ENCODE measurements around the gene FSTL5. TPM values are rescaled to one million over a fixed set of nuclear protein-coding genes. Genes with fewer than 3 reads are reported as not detected.

FSTL5 gene
- total RNA-seq, 2 donors from 2014 or later, result not detected

DNA sequence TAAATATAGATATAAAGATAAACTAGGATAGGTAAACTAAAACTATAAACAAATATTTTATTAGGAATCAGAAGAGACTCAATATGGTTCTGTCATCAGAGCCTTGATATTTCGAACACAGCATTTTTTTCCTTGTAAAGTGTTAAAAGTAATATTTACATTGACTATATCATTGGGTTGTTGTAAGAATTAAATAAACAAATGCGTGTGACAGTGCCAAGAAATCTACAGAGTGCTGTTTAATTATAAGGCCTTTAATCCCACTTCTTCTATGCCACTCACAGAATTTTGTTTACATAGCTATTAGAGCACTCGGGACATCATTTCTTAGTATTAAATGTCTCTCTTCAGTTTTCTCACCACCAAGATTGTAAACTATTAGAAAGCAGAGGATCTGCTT, 807.4 kb downstream of the FSTL5 start:
- Histone ChIP-seq H3K4me1 (no peaks in the 10 kb centered on the region), H3K4me3 (no peak overlapping the region), H3K9me3 (no peaks in the 10 kb centered on the region), H3K27ac (no peak overlapping the region), H3K36me3 (no peaks in the 10 kb centered on the region), H3K27me3 (no peaks in the 10 kb centered on the region)
- TF ChIP-seq, protein P1, sequence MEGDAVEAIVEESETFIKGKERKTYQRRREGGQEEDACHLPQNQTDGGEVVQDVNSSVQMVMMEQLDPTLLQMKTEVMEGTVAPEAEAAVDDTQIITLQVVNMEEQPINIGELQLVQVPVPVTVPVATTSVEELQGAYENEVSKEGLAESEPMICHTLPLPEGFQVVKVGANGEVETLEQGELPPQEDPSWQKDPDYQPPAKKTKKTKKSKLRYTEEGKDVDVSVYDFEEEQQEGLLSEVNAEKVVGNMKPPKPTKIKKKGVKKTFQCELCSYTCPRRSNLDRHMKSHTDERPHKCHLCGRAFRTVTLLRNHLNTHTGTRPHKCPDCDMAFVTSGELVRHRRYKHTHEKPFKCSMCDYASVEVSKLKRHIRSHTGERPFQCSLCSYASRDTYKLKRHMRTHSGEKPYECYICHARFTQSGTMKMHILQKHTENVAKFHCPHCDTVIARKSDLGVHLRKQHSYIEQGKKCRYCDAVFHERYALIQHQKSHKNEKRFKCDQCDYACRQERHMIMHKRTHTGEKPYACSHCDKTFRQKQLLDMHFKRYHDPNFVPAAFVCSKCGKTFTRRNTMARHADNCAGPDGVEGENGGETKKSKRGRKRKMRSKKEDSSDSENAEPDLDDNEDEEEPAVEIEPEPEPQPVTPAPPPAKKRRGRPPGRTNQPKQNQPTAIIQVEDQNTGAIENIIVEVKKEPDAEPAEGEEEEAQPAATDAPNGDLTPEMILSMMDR (IDR thresholded peaks at IDR 0.05), result no peak
- DNase-seq (ENCODE audit: low spot score), result no peak

DNA sequence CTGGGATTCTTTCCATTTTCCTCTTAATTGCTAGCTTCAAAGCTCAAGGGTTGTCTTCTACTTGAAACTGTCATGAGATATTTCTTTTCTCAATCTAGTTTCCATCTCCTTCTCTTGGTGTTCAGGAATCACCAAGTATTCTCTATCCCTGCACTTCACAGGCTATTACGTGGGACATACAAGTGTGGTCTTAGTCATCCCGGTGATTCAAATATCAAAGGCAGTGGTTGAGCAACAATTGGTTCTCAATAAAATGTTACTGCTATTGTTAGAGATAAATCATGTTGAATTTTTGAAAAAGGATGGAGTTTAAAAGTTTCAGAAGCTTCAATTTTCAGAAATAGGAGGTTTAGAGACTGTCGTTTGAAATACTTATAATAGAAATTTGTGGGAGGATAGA, 812.9 kb downstream of the FSTL5 start:
- Histone ChIP-seq H3K4me3 (no peak overlapping the region), H3K27me3 (no peaks in the 10 kb centered on the region), H3K27ac (no peak overlapping the region), H3K36me3 (no peaks in the 10 kb centered on the region), H3K4me1 (no peaks in the 10 kb centered on the region), H3K9me3 (no peaks in the 10 kb centered on the region)
- no peak for DNase-seq (ENCODE audit: low spot score)
- TF ChIP-seq, protein P1 (IDR thresholded peaks at IDR 0.05), result no peak

DNA sequence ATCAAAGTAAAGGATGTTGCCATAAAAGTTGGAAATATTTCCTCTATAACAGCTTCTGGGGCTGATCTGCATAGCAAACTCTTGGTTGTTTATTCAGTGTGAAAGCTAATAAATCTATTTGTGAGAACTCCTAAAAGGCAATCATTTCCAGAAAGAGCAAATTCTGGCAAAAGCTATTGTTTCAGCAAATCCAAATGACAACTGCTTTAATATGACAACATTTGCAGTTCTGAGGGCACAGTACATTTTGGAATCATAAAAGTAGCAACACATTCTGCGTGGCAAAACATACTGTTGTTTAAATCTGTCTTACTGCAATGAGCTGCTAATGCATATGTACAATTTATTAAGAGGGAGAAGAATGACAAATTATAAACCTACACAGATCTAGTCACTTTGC, 818.1 kb downstream of the FSTL5 start:
- Histone ChIP-seq H3K9me3 (no peaks in the 10 kb centered on the region), H3K4me1 (no peaks in the 10 kb centered on the region), H3K36me3 (no peaks in the 10 kb centered on the region), H3K4me3 (no peak overlapping the region), H3K27me3 (no peaks in the 10 kb centered on the region), H3K27ac (no peak overlapping the region)
- TF ChIP-seq, protein P1 (IDR thresholded peaks at IDR 0.05), result no peak
- DNase-seq (ENCODE audit: low spot score), result no peak

DNA sequence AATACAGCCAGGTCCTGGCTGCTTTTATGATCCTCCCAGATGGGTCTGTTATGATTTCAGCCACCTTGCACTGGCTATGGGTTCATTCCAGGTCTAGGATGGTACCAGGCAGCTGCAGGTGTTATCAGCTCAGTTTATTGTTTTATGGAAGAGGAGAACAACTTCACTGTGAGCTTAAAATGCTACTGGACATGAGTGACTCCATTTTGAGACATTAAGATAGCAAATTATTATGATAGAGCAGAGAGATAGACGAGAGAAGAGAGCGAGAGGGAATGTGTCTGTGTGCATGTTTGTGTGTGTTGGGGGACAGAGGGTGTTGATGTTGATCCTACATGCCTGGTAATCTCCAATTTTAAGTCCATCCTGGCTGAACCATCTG, 820.2 kb downstream of the FSTL5 start:
- Histone ChIP-seq H3K27ac (no peak overlapping the region), H3K4me3 (no peak overlapping the region), H3K9me3 (no peaks in the 10 kb centered on the region), H3K36me3 (no peaks in the 10 kb centered on the region), H3K27me3 (no peaks in the 10 kb centered on the region), H3K4me1 (no peaks in the 10 kb centered on the region)
- TF ChIP-seq, protein P1 (IDR thresholded peaks at IDR 0.05), result no peak
- no peak for DNase-seq (ENCODE audit: low spot score)

DNA sequence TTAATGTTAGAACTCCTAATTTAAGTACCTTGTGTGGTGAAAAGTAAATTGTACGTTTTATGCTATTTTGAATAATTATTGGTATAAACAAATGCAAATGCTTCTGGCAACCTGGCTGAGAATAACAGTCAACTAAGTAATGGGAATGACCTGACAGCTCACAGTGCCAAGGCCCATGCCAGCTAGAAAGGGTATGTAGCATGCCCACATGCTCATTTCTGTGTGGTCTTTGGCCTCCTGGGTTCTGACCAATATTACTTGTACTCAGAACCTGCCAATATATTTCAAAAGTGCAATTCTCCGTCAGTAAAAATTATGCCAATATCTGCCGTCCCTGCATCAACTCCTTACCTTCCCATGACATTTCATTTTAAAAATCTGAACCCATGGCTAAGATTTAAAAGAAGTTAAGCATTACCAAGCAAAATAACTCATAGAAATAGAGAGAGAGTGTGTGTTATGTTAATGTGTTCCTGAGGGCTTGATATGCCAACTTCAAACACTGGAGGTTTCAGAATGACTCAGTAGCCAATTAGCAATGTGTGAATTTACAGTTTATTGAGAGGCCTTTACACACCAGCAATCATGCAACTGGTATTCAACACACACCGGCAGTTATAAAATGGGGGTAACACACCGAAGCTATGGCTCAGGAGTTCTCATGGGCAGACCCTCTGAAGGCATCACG, 820.8 kb downstream of the FSTL5 start:
- Histone ChIP-seq H3K4me1 (no peaks in the 10 kb centered on the region), H3K4me3 (no peak overlapping the region), H3K27ac (no peak overlapping the region), H3K27me3 (no peaks in the 10 kb centered on the region), H3K9me3 (no peaks in the 10 kb centered on the region), H3K36me3 (no peaks in the 10 kb centered on the region)
- DNase-seq (ENCODE audit: low spot score), result no peak
- TF ChIP-seq, protein P1 (IDR thresholded peaks at IDR 0.05), result no peak

DNA sequence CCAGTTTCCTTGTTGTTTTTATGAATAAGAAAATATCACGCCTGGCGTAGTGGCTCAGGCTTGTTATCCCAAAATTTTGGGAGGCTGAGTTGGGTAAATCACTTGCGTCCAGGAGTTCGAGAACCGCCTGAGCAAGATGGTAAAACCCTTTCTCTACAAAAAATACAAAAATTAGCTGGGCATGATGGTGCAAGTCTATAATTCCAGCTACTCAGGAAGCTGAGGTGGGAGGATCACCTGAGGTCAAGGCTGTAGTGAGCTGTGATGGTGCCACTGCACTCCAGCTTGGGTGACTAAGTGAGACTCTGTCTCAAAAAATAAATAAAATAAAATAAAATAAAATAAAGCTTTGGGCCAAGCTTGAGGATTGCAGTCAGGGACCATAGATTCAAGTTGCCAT, 827.2 kb downstream of the FSTL5 start:
- H3K36me3 ChIP-seq, result no peaks in the 10 kb centered on the region
- no peaks in the 10 kb centered on the region for H3K4me1 ChIP-seq
- no peak for DNase-seq (ENCODE audit: low spot score)
- H3K9me3 ChIP-seq, result no peaks in the 10 kb centered on the region
- no peak overlapping the region for H3K27ac ChIP-seq
- no peaks in the 10 kb centered on the region for H3K27me3 ChIP-seq
- no peak overlapping the region for H3K4me3 ChIP-seq
- TF ChIP-seq, protein P1 (IDR thresholded peaks at IDR 0.05), result no peak
